GM23338 (cell line): ENCODE data around the gene C4A. TPM values are rescaled to one million over a fixed set of nuclear protein-coding genes. Genes with fewer than 3 reads are reported as not detected.

Experiments
- ATAC-seq: fragments of 200-7000 bp; cut with Tn5 transposase; 3 replicates; pipeline ENCODE4 v1.9.1; 2020
- DNase-seq: peaks from one replicate; pipeline ENCODE4 v3.0.0-alpha.2; 2015; ENCODE audit warnings: low spot score
- H2AFZ ChIP-seq: fragments of 200-600 bp; sonication (generic); 2 replicates; pipeline ENCODE4 v1.8.0; 2016; ENCODE audit warnings: antibody characterized with exemption, mild to moderate bottlenecking, moderate library complexity
- H3F3A ChIP-seq: fragments of 200-600 bp; sonication (generic); replicated peaks from 2 replicates; pipeline ENCODE4 v1.8.0; 2017; ENCODE audit warnings: antibody characterized with exemption, mixed run types, low read depth
- H3K27ac ChIP-seq: fragments of 200-600 bp; sonication (generic); 2 replicates; pipeline ENCODE4 v1.6.1; 2016; ENCODE audit warnings: low read depth
- H3K27me3 ChIP-seq: fragments of 200-600 bp; sonication (generic); 2 replicates; pipeline ENCODE4 v1.8.0; 2016; ENCODE audit warnings: mild to moderate bottlenecking, mixed run types, moderate library complexity; ENCODE audit not compliant: insufficient read depth
- H3K36me3 ChIP-seq: fragments of 200-600 bp; sonication (generic); 2 replicates; pipeline ENCODE4 v1.8.0; 2016; ENCODE audit warnings: mild to moderate bottlenecking; ENCODE audit not compliant: insufficient read depth
- H3K4me1 ChIP-seq: fragments of 200-600 bp; sonication (generic); 2 replicates; pipeline ENCODE4 v1.8.0; 2016; ENCODE audit warnings: mild to moderate bottlenecking, moderate library complexity; ENCODE audit not compliant: insufficient read depth
- H3K4me2 ChIP-seq: fragments of 200-600 bp; sonication (generic); 2 replicates; pipeline ENCODE4 v1.7.1; 2017; ENCODE audit warnings: mixed run types
- H3K4me3 ChIP-seq: fragments of 200-600 bp; sonication (generic); 2 replicates; pipeline ENCODE4 v1.6.1; 2016; ENCODE audit warnings: mixed run types
- H3K79me2 ChIP-seq: fragments of 200-600 bp; sonication (generic); replicated peaks from 2 replicates; pipeline ENCODE4 v1.8.0; 2017; ENCODE audit warnings: mild to moderate bottlenecking; ENCODE audit not compliant: insufficient read depth
- H3K9me2 ChIP-seq: fragments of 200-600 bp; sonication (generic); 2 replicates; pipeline ENCODE4 v1.8.0; 2017; ENCODE audit not compliant: insufficient read depth
- H4K20me1 ChIP-seq: fragments of 200-600 bp; sonication (generic); replicated peaks from 2 replicates; pipeline ENCODE4 v1.8.0; 2017; ENCODE audit warnings: mild to moderate bottlenecking; ENCODE audit not compliant: insufficient read depth
- H3K27ac Mint-ChIP-seq: 2 replicates; pipeline ENCODE4 v1.8.0; 2020; ENCODE audit warnings: inconsistent platforms, mild to moderate bottlenecking, moderate library complexity, mixed read lengths
- H3K27me3 Mint-ChIP-seq: 3 replicates; pipeline ENCODE4 v1.8.0; 2022; ENCODE audit warnings: low read depth, mild to moderate bottlenecking, moderate library complexity, mixed read lengths, inconsistent platforms; ENCODE audit not compliant: insufficient read depth, poor library complexity
- H3K36me3 Mint-ChIP-seq: 3 replicates; pipeline ENCODE4 v1.8.0; 2021; ENCODE audit warnings: low read depth, mild to moderate bottlenecking, inconsistent platforms, moderate library complexity, mixed read lengths
- H3K4me1 Mint-ChIP-seq: 3 replicates; pipeline ENCODE4 v1.8.0; 2020; ENCODE audit warnings: mild to moderate bottlenecking, inconsistent platforms, mixed read lengths
- H3K4me3 Mint-ChIP-seq: 3 replicates; pipeline ENCODE4 v1.8.0; 2021; ENCODE audit warnings: moderate library complexity, mild to moderate bottlenecking, inconsistent platforms, mixed read lengths
- H3K9me3 Mint-ChIP-seq: 3 replicates; pipeline ENCODE4 v1.8.0; 2020; ENCODE audit warnings: moderate library complexity, mild to moderate bottlenecking, inconsistent platforms, mixed read lengths
- CREB1 ChIP-seq: fragments of 250-450 bp; sonication (Bioruptor Pico); IDR thresholded peaks from 2 replicates; pipeline ENCODE4 v1.5.0; 2020; ENCODE audit warnings: low read depth, mild to moderate bottlenecking, moderate library complexity
- ETS1 ChIP-seq: IDR thresholded peaks from 2 replicates; pipeline ENCODE4 v1.6.1; 2016; ENCODE audit warnings: antibody characterized with exemption
- EZH2 ChIP-seq: fragments of 200-600 bp; sonication (generic); IDR thresholded peaks from one replicate; pipeline ENCODE4 v1.8.0; 2017; ENCODE audit warnings: antibody characterized with exemption, mild to moderate bottlenecking, low read depth; ENCODE audit not compliant: unreplicated experiment
- JUNB ChIP-seq: IDR thresholded peaks from one replicate; pipeline ENCODE4 v1.6.1; 2016; ENCODE audit warnings: antibody characterized with exemption; ENCODE audit not compliant: unreplicated experiment
- NANOG ChIP-seq: IDR thresholded peaks from 2 replicates; pipeline ENCODE4 v1.6.1; 2016; ENCODE audit warnings: antibody characterized with exemption, borderline replicate concordance
- POLR2AphosphoS5 ChIP-seq: IDR thresholded peaks from 2 replicates; pipeline ENCODE4 v1.6.1; 2016; ENCODE audit warnings: antibody characterized with exemption, low read depth
- REST ChIP-seq: IDR thresholded peaks from one replicate; pipeline ENCODE4 v1.6.1; 2018; ENCODE audit warnings: antibody characterized with exemption; ENCODE audit not compliant: unreplicated experiment
- STAT1 ChIP-seq: IDR thresholded peaks from one replicate; pipeline ENCODE4 v1.6.1; 2016; ENCODE audit warnings: antibody characterized with exemption; ENCODE audit not compliant: unreplicated experiment
- ZNF114 ChIP-seq: fragments of 250-450 bp; sonication (Bioruptor Pico); IDR thresholded peaks from 2 replicates; pipeline ENCODE4 v1.5.0; 2020; ENCODE audit warnings: mild to moderate bottlenecking, moderate library complexity
- ZNF331 ChIP-seq: fragments of 250-450 bp; sonication (Bioruptor Pico); IDR thresholded peaks from 2 replicates; pipeline ENCODE4 v1.5.0; 2020; ENCODE audit warnings: low read depth, mild to moderate bottlenecking, moderate library complexity
- ZNF462 ChIP-seq: fragments of 250-450 bp; sonication (Bioruptor Pico); IDR thresholded peaks from 2 replicates; pipeline ENCODE4 v1.5.0; 2020; ENCODE audit warnings: mild to moderate bottlenecking, moderate library complexity
- polyA plus RNA-seq: library from polyadenylated mRNA; unstranded; fragments of >200 nt; fragmentation: Nextera tagmentation; extraction: Ambion mirVana; gene quantifications from 2 replicates; pipeline ENCODE4 v1.2.1, GENCODE V29; 2016
- total RNA-seq: library from RNA; depleted of rRNA; stranded (reverse); fragments of >200 nt; shearing (Covaris generic); gene quantifications from 2 replicates; pipeline ENCODE4 v1.2.3, GENCODE V29; 2014

C4A gene
- total and polyA plus RNA-seq, 2 experiments from 2014 or later = 0.48 to 0.97 TPM

- TF ChIP-seq REST (no peak), STAT1 (no peak), JUNB (no peak), ZNF114 (CRISPR knock-in tag) (no peak), POLR2AphosphoS5 (no peak), CREB1 (no peak), EZH2 (no peak), NANOG (no peak)
Measured at GRCh38 chr6:31961616-31962015, 20.2 kb upstream of the C4A start (continued).

- Histone ChIP-seq H3K79me2 (peaks cover 10% of the 10 kb centered on the region), H3K36me3 (peaks cover 14% of the 10 kb centered on the region), H3K27me3 (no peaks in the 10 kb centered on the region), H3K9me2 (no peaks in the 10 kb centered on the region), H3K4me2 (no peak overlapping the region), H3K27ac (no peak overlapping the region), H2AFZ (no peak overlapping the region), H3K4me3 (no peak overlapping the region), H3F3A (no peaks in the 10 kb centered on the region), H3K4me1 (0 out of 2 replicates have a peak, but pooled peaks cover 7% of the 10 kb centered on the region), H4K20me1 (no peaks in the 10 kb centered on the region; the same call in 1 of the 2 replicates)
- Mint-ChIP-seq H3K4me3 (no peak overlapping the region), H3K27ac (no peak overlapping the region; the same call in 1 of the 2 replicates), H3K27me3 (peaks cover 2% of the 10 kb centered on the region), H3K36me3 (peaks cover 76% of the 10 kb centered on the region), H3K4me1 (peaks cover 5% of the 10 kb centered on the region; the same call in 2 of the 3 replicates), H3K9me3 (peaks cover 2% of the 10 kb centered on the region; the same call in 1 of the 3 replicates)
- ATAC-seq (no peak), DNase-seq (no peak)
- TF ChIP-seq ETS1 = no peak
- no peak for TF ChIP-seq NANOG
- no peak for TF ChIP-seq ZNF462 (CRISPR knock-in tag)
- no peak for TF ChIP-seq CREB1
- no peak for TF ChIP-seq ZNF331 (CRISPR knock-in tag)
- TF ChIP-seq POLR2AphosphoS5 = no peak
- no peak for TF ChIP-seq EZH2
- no peak for TF ChIP-seq REST
Measured at GRCh38 chr6:31963921-31964320, 17.9 kb upstream of the C4A start.
